GM23248 (cell line): ENCODE measurements around the gene CCDC63. TPM values are rescaled to one million over a fixed set of nuclear protein-coding genes. Genes with fewer than 3 reads are reported as not detected.
A peak's percentile ranks its signal among the peaks of the same experiment; 100 is the strongest.

Experiments
- DNase-seq: peaks from one replicate; pipeline ENCODE4 v3.0.0-alpha.2; 2015
- H2AFZ ChIP-seq: fragments of 200-600 bp; sonication (generic); 2 replicates; pipeline ENCODE4 v1.6.1; 2016; ENCODE audit warnings: antibody characterized with exemption
- H3F3A ChIP-seq: fragments of 200-600 bp; sonication (generic); 2 replicates; pipeline ENCODE4 v1.6.1; 2016; ENCODE audit warnings: mild to moderate bottlenecking, antibody characterized with exemption, mixed run types; ENCODE audit not compliant: insufficient read depth
- H3K27ac ChIP-seq: fragments of 200-600 bp; sonication (generic); 2 replicates; pipeline ENCODE4 v1.5.1; 2016; ENCODE audit warnings: mild to moderate bottlenecking
- H3K27me3 ChIP-seq: fragments of 200-600 bp; sonication (generic); replicated peaks from 2 replicates; pipeline ENCODE4 v1.6.1; 2016; ENCODE audit warnings: mild to moderate bottlenecking; ENCODE audit not compliant: insufficient read depth
- H3K36me3 ChIP-seq: fragments of 200-600 bp; sonication (generic); 2 replicates; pipeline ENCODE4 v1.6.1; 2016; ENCODE audit warnings: low read depth, mild to moderate bottlenecking
- H3K4me1 ChIP-seq: fragments of 200-600 bp; sonication (generic); 2 replicates; pipeline ENCODE4 v1.6.1; 2016; ENCODE audit warnings: mild to moderate bottlenecking; ENCODE audit not compliant: insufficient read depth
- H3K4me2 ChIP-seq: fragments of 200-600 bp; sonication (generic); one replicate; pipeline ENCODE4 v1.6.1; 2016; ENCODE audit warnings: mild to moderate bottlenecking; ENCODE audit not compliant: unreplicated experiment
- H3K4me3 ChIP-seq: fragments of 200-600 bp; sonication (generic); 2 replicates; pipeline ENCODE4 v1.5.1; 2016; ENCODE audit warnings: mild to moderate bottlenecking
- H3K79me2 ChIP-seq: fragments of 200-600 bp; sonication (generic); 2 replicates; pipeline ENCODE4 v1.6.1; 2016; ENCODE audit warnings: mild to moderate bottlenecking; ENCODE audit not compliant: insufficient read depth
- H3K9ac ChIP-seq: fragments of 200-600 bp; sonication (generic); 2 replicates; pipeline ENCODE4 v1.6.1; 2016; ENCODE audit warnings: mild to moderate bottlenecking
- H3K9me2 ChIP-seq: fragments of 200-600 bp; sonication (generic); 2 replicates; pipeline ENCODE4 v1.6.1; 2016; ENCODE audit warnings: mixed run types, mild to moderate bottlenecking, moderate library complexity; ENCODE audit not compliant: insufficient read depth
- H3K9me3 ChIP-seq: fragments of 200-600 bp; sonication (generic); one replicate; pipeline ENCODE4 v1.6.1; 2017; ENCODE audit warnings: low read depth
- H4K20me1 ChIP-seq: fragments of 200-600 bp; sonication (generic); 2 replicates; pipeline ENCODE4 v1.6.0; 2016; ENCODE audit not compliant: insufficient read depth
- EZH2 ChIP-seq: fragments of 200-600 bp; sonication (generic); IDR thresholded peaks from 2 replicates; pipeline ENCODE4 v1.6.1; 2018; ENCODE audit warnings: antibody characterized with exemption, mild to moderate bottlenecking; ENCODE audit not compliant: insufficient read depth, poor library complexity, severe bottlenecking
- EZH2phosphoT487 ChIP-seq: fragments of 200-600 bp; sonication (generic); IDR thresholded peaks from 2 replicates; pipeline ENCODE4 v1.6.1; 2018; ENCODE audit warnings: antibody characterized with exemption, moderate library complexity, mild to moderate bottlenecking, low read depth; ENCODE audit not compliant: insufficient read depth
- WGBS, 2 experiments: methylation state at CpG; one replicate each; pipeline ENCODE4 v1.1.6; 2015 to 2017; ENCODE audit warnings: low lambda C conversion rate in 2 of 2, low coverage in 1 of 2; ENCODE audit errors: missing lambda C conversion rate in 2 of 2; 5-methylcytosine and 5-hydroxymethylcytosine counted together
- in situ Hi-C: fragments of 300-500 bp; cut with MboI; formaldehyde crosslinking; loops from 2 replicates; pipeline ENCODE4 v1.15.0; 2020
- polyA plus RNA-seq: library from polyadenylated mRNA; unstranded; fragments of >200 nt; fragmentation: Nextera tagmentation; extraction: Ambion mirVana; gene quantifications from 2 replicates; pipeline ENCODE4 v1.2.1, GENCODE V29; 2016
- total RNA-seq: library from RNA; depleted of rRNA; stranded (reverse); fragments of >200 nt; shearing (Covaris generic); gene quantifications from 2 replicates; pipeline ENCODE4 v1.2.3, GENCODE V29; 2014

The CCDC63 gene
- total and polyA plus RNA-seq, 2 experiments from 2014 or later: not detected

DNA sequence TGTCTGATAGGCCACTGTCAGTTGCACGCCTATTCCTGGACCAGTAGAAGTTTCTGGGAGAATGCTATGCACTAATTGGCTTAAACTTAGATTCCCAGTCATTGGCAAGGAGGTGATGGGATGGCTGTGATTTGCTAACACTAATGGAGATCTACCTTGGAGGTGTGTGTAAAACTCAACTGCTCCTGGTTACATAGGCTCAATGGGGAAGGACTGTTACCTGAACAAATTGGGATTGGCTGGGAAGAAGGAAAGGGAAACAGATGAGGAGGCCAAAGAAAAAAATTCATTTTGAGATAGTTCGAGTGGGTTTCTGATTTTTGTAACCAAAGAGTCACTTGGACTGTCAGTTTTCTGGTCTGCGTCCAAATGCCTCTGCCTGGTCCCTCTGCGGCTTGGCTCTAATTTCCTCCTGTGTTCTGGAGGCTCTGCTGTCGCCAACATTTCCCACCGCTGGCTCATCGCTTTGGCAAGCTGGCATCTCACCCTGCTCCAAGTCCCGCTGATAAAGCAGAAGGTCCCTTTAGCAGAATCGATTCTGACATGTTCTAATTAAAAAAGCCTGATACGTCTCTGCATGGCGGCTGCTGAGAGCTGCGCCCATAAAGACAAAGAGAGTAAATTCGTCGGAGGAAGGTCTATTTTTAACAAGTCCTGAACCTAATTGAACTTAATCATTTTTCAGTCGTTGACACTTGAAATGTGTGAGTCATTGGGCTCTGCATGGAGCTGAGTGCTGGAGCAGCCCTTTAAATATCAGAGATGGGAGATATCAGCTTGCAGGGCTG, 2.0 kb upstream of the CCDC63 start:
- in situ Hi-C loops: no loop called here
- Histone ChIP-seq H3F3A (peaks cover 20% of the 10 kb centered on the region), H3K36me3 (no peaks in the 10 kb centered on the region), H2AFZ (no peak overlapping the region), H3K27me3 (peaks cover 29% of the 10 kb centered on the region; the same call in 1 of the 2 replicates), H3K9me2 (no peaks in the 10 kb centered on the region), H3K4me3 (peak overlapping the region; percentile 44), H3K4me1 (peaks cover 10% of the 10 kb centered on the region), H3K27ac (no peak overlapping the region), H4K20me1 (no peaks in the 10 kb centered on the region), H3K9me3 (no peaks in the 10 kb centered on the region), H3K4me2 (peak overlapping the region; percentile 24), H3K79me2 (no peaks in the 10 kb centered on the region), H3K9ac (no peak overlapping the region)
- DNase-seq: peak; percentile 73
- TF ChIP-seq EZH2phosphoT487: no peak
- TF ChIP-seq EZH2: no peak
- WGBS, 2 experiments: 5% methylated on average over 14 to 15 of the region's 15 CpGs

DNA sequence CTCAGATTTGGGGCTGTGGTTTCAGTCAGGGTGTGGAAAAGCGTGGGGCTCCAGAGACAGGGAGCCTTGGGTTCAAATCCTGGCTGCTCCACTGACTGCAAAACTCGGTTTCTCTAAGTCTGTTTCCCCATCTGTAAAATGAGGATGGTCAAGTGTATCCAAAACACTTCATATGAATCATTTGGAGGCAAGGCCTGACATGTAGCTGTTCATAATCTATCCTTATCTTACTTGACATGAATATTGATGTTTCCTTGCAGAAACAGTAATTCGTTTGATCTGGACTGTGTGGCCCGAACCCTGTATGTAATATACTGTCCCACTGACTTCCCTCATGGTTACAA, 1.5 kb upstream of the CCDC63 start:
- no peak for DNase-seq
- Histone ChIP-seq H3K27ac (no peak overlapping the region), H3K79me2 (no peaks in the 10 kb centered on the region), H3K4me2 (peak overlapping the region; percentile 24), H4K20me1 (no peaks in the 10 kb centered on the region), H2AFZ (no peak overlapping the region), H3K9me3 (no peaks in the 10 kb centered on the region), H3K4me1 (peaks cover 10% of the 10 kb centered on the region), H3F3A (peaks cover 20% of the 10 kb centered on the region), H3K9me2 (no peaks in the 10 kb centered on the region), H3K9ac (no peak overlapping the region), H3K36me3 (no peaks in the 10 kb centered on the region), H3K4me3 (peak overlapping the region; percentile 44), H3K27me3 (peaks cover 35% of the 10 kb centered on the region; the same call in 1 of the 2 replicates)
- in situ Hi-C loops: no loop called here
- TF ChIP-seq EZH2 (no peak), EZH2phosphoT487 (no peak)
- 32 to 39% methylated on average over 4 of the region's 4 CpGs for WGBS, 2 experiments

- Histone ChIP-seq H3K9ac (no peak overlapping the region), H3K27ac (no peak overlapping the region), H3K79me2 (no peaks in the 10 kb centered on the region), H3K4me3 (no peak overlapping the region), H3K9me2 (no peaks in the 10 kb centered on the region), H3K4me2 (no peak overlapping the region), H4K20me1 (no peaks in the 10 kb centered on the region), H3K9me3 (no peaks in the 10 kb centered on the region), H3K4me1 (peaks cover 10% of the 10 kb centered on the region), H3K27me3 (peaks cover 52% of the 10 kb centered on the region), H3F3A (peaks cover 20% of the 10 kb centered on the region), H3K36me3 (no peaks in the 10 kb centered on the region), H2AFZ (no peak overlapping the region)
- in situ Hi-C loops: no loop called here
- no peak for TF ChIP-seq EZH2phosphoT487
- TF ChIP-seq EZH2: no peak
- WGBS, 2 experiments: 90 to 94% methylated on average over 6 of the region's 6 CpGs
- no peak for DNase-seq
Measured at GRCh38 chr12:110848314-110848923, 1.6 kb downstream of the CCDC63 start.

DNA sequence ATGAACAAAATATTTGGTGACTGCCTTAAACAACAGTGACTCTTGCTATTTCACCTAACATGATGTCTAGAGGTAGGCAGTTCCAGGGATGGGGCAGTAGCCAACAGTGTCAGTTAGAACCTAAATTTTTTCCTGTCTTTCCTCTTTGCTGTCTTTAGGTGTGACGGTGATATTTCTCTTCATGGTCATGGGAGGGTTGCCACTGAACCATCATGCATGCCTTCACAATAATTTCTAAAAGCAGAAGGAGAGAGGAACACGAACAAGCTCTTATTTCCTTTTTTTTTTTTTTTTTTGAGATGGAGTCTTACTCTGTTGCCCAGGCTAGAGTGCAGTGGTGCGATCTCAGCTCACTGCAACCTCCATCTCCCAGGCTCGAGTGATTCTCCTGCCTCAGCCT, 2.4 kb downstream of the CCDC63 start:
- H3F3A ChIP-seq: peaks cover 18% of the 10 kb centered on the region
- no peaks in the 10 kb centered on the region for H3K9me3 ChIP-seq
- no peak for DNase-seq
- H3K9me2 ChIP-seq: no peaks in the 10 kb centered on the region
- no peak overlapping the region for H3K9ac ChIP-seq
- no peaks in the 10 kb centered on the region for H4K20me1 ChIP-seq
- H3K36me3 ChIP-seq: no peaks in the 10 kb centered on the region
- 71 to 75% methylated on average over 4 of the region's 4 CpGs for WGBS, 2 experiments
- peaks cover 10% of the 10 kb centered on the region for H3K4me1 ChIP-seq
- no peaks in the 10 kb centered on the region for H3K79me2 ChIP-seq
- H3K4me3 ChIP-seq: no peak overlapping the region
- no peak overlapping the region for H3K4me2 ChIP-seq
- H3K27ac ChIP-seq: no peak overlapping the region
- TF ChIP-seq EZH2phosphoT487: no peak
- TF ChIP-seq EZH2: no peak
- peaks cover 52% of the 10 kb centered on the region for H3K27me3 ChIP-seq
- H2AFZ ChIP-seq: no peak overlapping the region
- in situ Hi-C loops: no loop called here
